Ishikawa (cell line): ENCODE data around the gene LTO1.

Experiments
- CEBPB ChIP-seq: IDR thresholded peaks from 2 replicates; pipeline ENCODE4 v1.6.1; 2012
- CREB1 ChIP-seq: IDR thresholded peaks from 2 replicates; pipeline ENCODE4 v1.6.1; 2012; ENCODE audit warnings: low read depth
- EGR1 ChIP-seq: IDR thresholded peaks from 2 replicates; pipeline ENCODE4 v1.6.1; 2012
- EP300 ChIP-seq: IDR thresholded peaks from 2 replicates; pipeline ENCODE4 v1.6.1; 2012; ENCODE audit warnings: borderline replicate concordance
- FOXM1 ChIP-seq: IDR thresholded peaks from 2 replicates; pipeline ENCODE4 v1.6.1; 2012; ENCODE audit warnings: low read depth, borderline replicate concordance
- MAX ChIP-seq: IDR thresholded peaks from 2 replicates; pipeline ENCODE4 v1.6.1; 2012
- NFIC ChIP-seq: IDR thresholded peaks from 2 replicates; pipeline ENCODE4 v1.6.1; 2012
- RAD21 ChIP-seq: IDR thresholded peaks from 2 replicates; pipeline ENCODE4 v1.6.1; 2012; ENCODE audit warnings: low read depth
- TAF1 ChIP-seq: IDR thresholded peaks from 2 replicates; pipeline ENCODE4 v1.6.1; 2012; ENCODE audit warnings: low read depth, mild to moderate bottlenecking
- TCF12 ChIP-seq: IDR thresholded peaks from 2 replicates; pipeline ENCODE4 v1.6.1; 2012; ENCODE audit warnings: low read depth
- TEAD4 ChIP-seq: IDR thresholded peaks from 2 replicates; pipeline ENCODE4 v1.6.1; 2012
- YY1 ChIP-seq: IDR thresholded peaks from 2 replicates; pipeline ENCODE4 v1.6.1; 2012; ENCODE audit warnings: low read depth
- ZBTB7A ChIP-seq: IDR thresholded peaks from 2 replicates; pipeline ENCODE4 v1.6.1; 2012; ENCODE audit warnings: low read depth
- TF ChIP-seq, protein P1 (sequence below): IDR thresholded peaks from 2 replicates; pipeline ENCODE4 v1.6.1; 2012
- TF ChIP-seq, protein P2 (sequence below): IDR thresholded peaks from 2 replicates; pipeline ENCODE4 v1.6.1; 2012; ENCODE audit warnings: low read depth, mild to moderate bottlenecking

Gene LTO1

GRCh38 chr11:69625476-69625875, 49.7 kb downstream of the LTO1 start:
- no peak for TF ChIP-seq EGR1
- TF ChIP-seq, protein P1, sequence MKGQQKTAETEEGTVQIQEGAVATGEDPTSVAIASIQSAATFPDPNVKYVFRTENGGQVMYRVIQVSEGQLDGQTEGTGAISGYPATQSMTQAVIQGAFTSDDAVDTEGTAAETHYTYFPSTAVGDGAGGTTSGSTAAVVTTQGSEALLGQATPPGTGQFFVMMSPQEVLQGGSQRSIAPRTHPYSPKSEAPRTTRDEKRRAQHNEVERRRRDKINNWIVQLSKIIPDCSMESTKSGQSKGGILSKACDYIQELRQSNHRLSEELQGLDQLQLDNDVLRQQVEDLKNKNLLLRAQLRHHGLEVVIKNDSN: no peak
- no peak for TF ChIP-seq TEAD4
- TF ChIP-seq TCF12: no peak
- TF ChIP-seq FOXM1: no peak

DNA sequence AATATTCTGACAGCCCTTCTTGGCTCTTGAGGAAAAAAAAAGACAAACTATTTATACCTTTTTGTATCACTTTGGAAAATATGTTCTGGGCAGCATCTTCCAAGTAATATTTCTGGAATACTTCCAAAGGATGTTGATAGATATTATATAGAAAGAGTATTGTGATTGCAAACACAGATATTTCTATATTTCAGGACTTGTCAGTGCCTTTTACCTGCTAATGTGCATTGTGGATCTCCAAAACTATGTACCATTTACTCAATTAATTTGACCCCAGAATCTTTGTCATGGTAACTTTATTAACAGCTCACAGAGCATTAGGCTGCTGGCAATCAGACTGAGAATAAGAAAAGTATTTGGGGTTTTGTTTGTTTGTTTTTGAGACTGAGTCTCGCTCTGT, 50.9 kb downstream of the LTO1 start:
- TF ChIP-seq CEBPB (no peak), TAF1 (no peak), EP300 (no peak), CREB1 (no peak), TEAD4 (no peak), RAD21 (no peak), MAX (no peak), TCF12 (no peak), EGR1 (no peak)
- TF ChIP-seq, protein P1: no peak
- TF ChIP-seq, protein P2, sequence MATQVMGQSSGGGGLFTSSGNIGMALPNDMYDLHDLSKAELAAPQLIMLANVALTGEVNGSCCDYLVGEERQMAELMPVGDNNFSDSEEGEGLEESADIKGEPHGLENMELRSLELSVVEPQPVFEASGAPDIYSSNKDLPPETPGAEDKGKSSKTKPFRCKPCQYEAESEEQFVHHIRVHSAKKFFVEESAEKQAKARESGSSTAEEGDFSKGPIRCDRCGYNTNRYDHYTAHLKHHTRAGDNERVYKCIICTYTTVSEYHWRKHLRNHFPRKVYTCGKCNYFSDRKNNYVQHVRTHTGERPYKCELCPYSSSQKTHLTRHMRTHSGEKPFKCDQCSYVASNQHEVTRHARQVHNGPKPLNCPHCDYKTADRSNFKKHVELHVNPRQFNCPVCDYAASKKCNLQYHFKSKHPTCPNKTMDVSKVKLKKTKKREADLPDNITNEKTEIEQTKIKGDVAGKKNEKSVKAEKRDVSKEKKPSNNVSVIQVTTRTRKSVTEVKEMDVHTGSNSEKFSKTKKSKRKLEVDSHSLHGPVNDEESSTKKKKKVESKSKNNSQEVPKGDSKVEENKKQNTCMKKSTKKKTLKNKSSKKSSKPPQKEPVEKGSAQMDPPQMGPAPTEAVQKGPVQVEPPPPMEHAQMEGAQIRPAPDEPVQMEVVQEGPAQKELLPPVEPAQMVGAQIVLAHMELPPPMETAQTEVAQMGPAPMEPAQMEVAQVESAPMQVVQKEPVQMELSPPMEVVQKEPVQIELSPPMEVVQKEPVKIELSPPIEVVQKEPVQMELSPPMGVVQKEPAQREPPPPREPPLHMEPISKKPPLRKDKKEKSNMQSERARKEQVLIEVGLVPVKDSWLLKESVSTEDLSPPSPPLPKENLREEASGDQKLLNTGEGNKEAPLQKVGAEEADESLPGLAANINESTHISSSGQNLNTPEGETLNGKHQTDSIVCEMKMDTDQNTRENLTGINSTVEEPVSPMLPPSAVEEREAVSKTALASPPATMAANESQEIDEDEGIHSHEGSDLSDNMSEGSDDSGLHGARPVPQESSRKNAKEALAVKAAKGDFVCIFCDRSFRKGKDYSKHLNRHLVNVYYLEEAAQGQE: no peak

- TF ChIP-seq MAX: no peak
Measured at GRCh38 chr11:69620683-69621290, 54.4 kb downstream of the LTO1 start.

DNA sequence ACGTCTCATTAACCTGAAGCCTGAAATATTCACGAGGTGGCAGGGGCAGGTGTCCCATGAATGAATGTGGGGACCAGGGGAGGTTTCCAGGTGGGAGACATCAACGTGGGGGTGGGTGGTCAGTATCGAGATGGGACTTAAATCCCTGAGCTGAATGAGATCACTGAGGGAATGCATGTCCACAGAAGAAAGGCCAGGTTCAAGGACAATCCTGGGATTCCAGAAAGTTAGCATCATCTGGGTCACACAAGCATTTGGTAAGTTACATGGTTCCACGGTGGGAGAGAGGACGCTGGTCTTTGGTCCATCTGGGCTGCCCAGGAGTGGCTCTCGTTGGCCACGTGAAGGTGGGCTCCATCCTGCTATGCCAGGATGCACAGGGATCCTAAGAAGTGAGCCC, 56.9 kb downstream of the LTO1 start:
- TF ChIP-seq, protein P1: no peak
- TF ChIP-seq CEBPB (no peak), EP300 (no peak), ZBTB7A (no peak), EGR1 (no peak)

DNA sequence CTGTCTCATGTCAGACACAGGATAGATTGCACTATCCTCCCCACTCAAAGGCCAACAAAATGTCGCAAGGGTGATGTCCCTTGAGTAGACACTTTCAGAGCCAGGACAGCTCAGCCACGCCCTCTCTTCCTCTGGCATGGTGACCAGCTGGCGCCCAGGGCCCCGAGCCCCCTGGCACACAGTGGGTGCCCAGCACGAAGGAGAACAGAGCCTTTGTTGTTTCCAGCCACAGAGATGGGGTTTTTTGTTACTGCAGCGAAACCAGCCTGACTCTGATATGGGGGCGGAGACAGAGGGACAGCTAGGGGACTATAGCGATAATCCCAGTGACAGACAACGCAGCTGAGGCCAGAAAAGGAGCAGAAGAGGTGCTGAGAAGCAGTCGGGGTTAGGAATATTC, 57.5 kb downstream of the LTO1 start:
- TF ChIP-seq EP300 (no peak), MAX (no peak), RAD21 (no peak), TCF12 (no peak), EGR1 (no peak), FOXM1 (no peak), YY1 (no peak), CEBPB (no peak), NFIC (no peak), ZBTB7A (no peak), CREB1 (no peak), TAF1 (no peak), TEAD4 (no peak)
- TF ChIP-seq, protein P1: no peak
- TF ChIP-seq, protein P2: no peak

DNA sequence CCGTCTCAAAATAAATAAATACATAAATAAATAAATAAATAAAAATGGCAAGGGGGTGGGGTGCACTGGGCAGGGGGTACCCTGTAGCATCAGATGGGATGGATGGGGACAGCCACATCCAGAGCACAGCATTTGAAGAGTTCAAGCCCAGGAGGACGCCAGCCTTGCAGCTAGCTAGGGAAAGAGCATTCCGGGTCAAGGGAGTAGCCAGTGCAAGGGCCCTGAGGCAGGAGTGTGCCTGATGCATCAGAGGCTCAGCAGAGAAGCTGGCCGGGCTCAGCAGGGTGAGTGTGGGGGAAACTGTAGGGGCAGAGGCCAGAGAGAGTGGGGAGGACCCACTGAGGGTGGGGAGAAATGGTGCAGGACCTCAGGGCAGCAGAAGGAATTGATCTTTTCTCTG, 57.9 kb downstream of the LTO1 start:
- TF ChIP-seq FOXM1 (no peak), CEBPB (no peak), TCF12 (no peak), EP300 (no peak), NFIC (no peak), YY1 (no peak), MAX (no peak), EGR1 (no peak), RAD21 (no peak), TAF1 (no peak), CREB1 (no peak), TEAD4 (no peak), ZBTB7A (no peak)
- TF ChIP-seq, protein P2: no peak
- TF ChIP-seq, protein P1: no peak
